Transverse colon (tissue), 4 donors: ENCODE data around the gene ZNF516. TPM values are rescaled to one million over a fixed set of nuclear protein-coding genes. Genes with fewer than 3 reads are reported as not detected.
A peak's percentile ranks its signal among the peaks of the same experiment; 100 is the strongest.

ENCODE experiments used
- DNase-seq: peaks from one replicate; pipeline ENCODE4 v3.0.0-alpha.2; 2019
- H3K27ac ChIP-seq, 4 donors: fragments of 200-600 bp; sonication (generic); 2 replicates each; pipeline ENCODE4 v1.5.1; 2016 to 2018; ENCODE audit warnings: inconsistent platforms in 4 of 4
- H3K27me3 ChIP-seq: fragments of 200-600 bp; sonication (generic); 2 replicates; pipeline ENCODE4 v1.5.1; 2017; ENCODE audit warnings: inconsistent platforms
- H3K36me3 ChIP-seq, 4 donors: fragments of 200-600 bp; sonication (generic); 2 replicates each; pipeline ENCODE4 v1.5.1; 2017 to 2019; ENCODE audit warnings: inconsistent platforms in 4 of 4
- H3K4me1 ChIP-seq, 4 donors: fragments of 200-600 bp; sonication (generic); 2 replicates each; pipeline ENCODE4 v1.5.1; 2017 to 2020; ENCODE audit warnings: inconsistent platforms in 4 of 4
- H3K4me3 ChIP-seq, 4 donors: fragments of 200-600 bp; sonication (generic); 1 replicate in 1 of 4; 2 replicates in 3 of 4; pipeline versions ENCODE4 v1.5.1 to v1.6.1; 2017 to 2019; ENCODE audit warnings: inconsistent platforms in 4 of 4
- H3K9me3 ChIP-seq, 2 donors: fragments of 200-600 bp; sonication (generic); 2 replicates each; pipeline ENCODE4 v1.5.1; 2017 to 2019; ENCODE audit warnings: inconsistent platforms in 2 of 2
- CTCF ChIP-seq, 5 experiments: fragments of 200-600 bp in 3 of 5; fragments of 450-650 bp in 2 of 5; sonication (generic) in 3 of 5; IDR thresholded peaks; 1 replicate in 2 of 5; 2 replicates in 3 of 5; pipeline ENCODE4 v1.5.1; 2016 to 2017; ENCODE audit warnings: antibody characterized with exemption in 5 of 5, inconsistent platforms in 3 of 5, mild to moderate bottlenecking in 2 of 5, moderate library complexity in 1 of 5
- EP300 ChIP-seq: sonication (generic); formaldehyde crosslinking; IDR thresholded peaks from one replicate; pipeline ENCODE4 v1.6.1; 2017; ENCODE audit warnings: antibody characterized with exemption, low read depth
- POLR2A ChIP-seq: fragments of 450-650 bp; IDR thresholded peaks from one replicate; pipeline ENCODE4 v1.6.1; 2016; ENCODE audit warnings: antibody characterized with exemption, mild to moderate bottlenecking, moderate library complexity
- POLR2AphosphoS5 ChIP-seq, 3 donors: sonication (generic); formaldehyde crosslinking; IDR thresholded peaks; one replicate each; pipeline ENCODE4 v1.6.1; 2016; ENCODE audit warnings: antibody characterized with exemption in 3 of 3
- WGBS, 2 donors: methylation state at CpG; one replicate each; pipeline ENCODE4 v1.1.5; 2018; ENCODE audit warnings: low coverage in 1 of 2; 5-methylcytosine and 5-hydroxymethylcytosine counted together
- in situ Hi-C, 4 donors: fragments of 200-750 bp; cut with MboI; loops; one replicate each; pipeline versions ENCODE4 v1.15.0 to v1.15.1; 2017; ENCODE audit warnings: low sequenced_read_pairs in 3 of 4, low pct_ligation_motif_present in 1 of 4, low pct_unique_long_range_greater_than_20kb in 1 of 4
- intact Hi-C: fragments of 100-400 bp; cut with DNase I; formaldehyde crosslinking; loops from one replicate; pipeline ENCODE4 v1.15.1; 2023; ENCODE audit warnings: low total_unique reads
- total RNA-seq, 4 donors: library from RNA; depleted of rRNA; stranded (reverse); fragments of >200 nt; gene quantifications; one replicate each; pipeline ENCODE4 v1.1.0, GENCODE V29; 2016

ZNF516 gene
- total RNA-seq, 4 donors from 2014 or later, result 19.4 to 37.8 (median 26.7) TPM

- TF ChIP-seq POLR2AphosphoS5 (IDR thresholded peaks at IDR 0.05) (no peak), EP300 (no peak), CTCF (IDR thresholded peaks at IDR 0.05) (peak in 1 of 5 experiments; percentile 12), POLR2A (no peak)
- in situ Hi-C loops, result no loop called here
- intact Hi-C loops, result no loop called here
- no peak for DNase-seq
- Histone ChIP-seq H3K4me1 (peaks cover 3 to 68% (median 35%) of the 10 kb centered on the region in 4 donors), H3K36me3 (no peaks in the 10 kb centered on the region), H3K9me3 (no peaks in the 10 kb centered on the region), H3K27me3 (no peaks in the 10 kb centered on the region), H3K27ac (peak overlapping the region; percentile 74 to 86 (median 82)), H3K4me3 (peak overlapping the region; percentile 34 to 48 (median 43))
- WGBS, 2 donors, result 32 to 65% methylated on average over 2 to 28 of the region's 28 CpGs
These were observed 43.4 kb downstream of the ZNF516 start for GRCh38 chr18:76451396-76452331.

- no peaks in the 10 kb centered on the region for H3K36me3 ChIP-seq
- peak overlapping the region; percentile 34 to 48 (median 43) for H3K4me3 ChIP-seq
- H3K9me3 ChIP-seq, result no peaks in the 10 kb centered on the region
- TF ChIP-seq EP300, result no peak
- TF ChIP-seq CTCF (IDR thresholded peaks at IDR 0.05), result no peak
- no peak for TF ChIP-seq POLR2AphosphoS5 (IDR thresholded peaks at IDR 0.05)
- no peak for TF ChIP-seq POLR2A
- in situ Hi-C loops (no loop called here), intact Hi-C loops (no loop called here)
- H3K27me3 ChIP-seq, result no peaks in the 10 kb centered on the region
- WGBS, 2 donors, result 10 to 11% methylated on average over 18 to 35 of the region's 35 CpGs
- peaks cover 9 to 78% (median 44%) of the 10 kb centered on the region in 4 donors for H3K4me1 ChIP-seq
- DNase-seq, result peak; percentile 42
- peak overlapping the region; percentile 74 to 86 (median 82) for H3K27ac ChIP-seq
These were observed 44.3 kb downstream of the ZNF516 start for GRCh38 chr18:76450452-76451395.

GRCh38 chr18:76449111-76449453 is 46.0 kb downstream of the ZNF516 start:
- 94% methylated on average over 5 of the region's 5 CpGs; no CpG with 5 or more reads in 1 of the 2 donors for WGBS, 2 donors
- peak overlapping the region; percentile 5 to 86 (median 80) for H3K27ac ChIP-seq
- peaks cover 17 to 81% (median 51%) of the 10 kb centered on the region in 4 donors for H3K4me1 ChIP-seq
- no peak for DNase-seq
- in situ Hi-C loops, result no loop called here
- intact Hi-C loops, result no loop called here
- H3K27me3 ChIP-seq, result no peaks in the 10 kb centered on the region
- TF ChIP-seq POLR2A (no peak), EP300 (no peak), CTCF (IDR thresholded peaks at IDR 0.05) (no peak), POLR2AphosphoS5 (IDR thresholded peaks at IDR 0.05) (no peak)
- H3K9me3 ChIP-seq, result no peaks in the 10 kb centered on the region
- H3K36me3 ChIP-seq, result no peaks in the 10 kb centered on the region
- H3K4me3 ChIP-seq, result no peak overlapping the region
